Esophagus muscularis mucosa (tissue), 4 donors: ENCODE measurements around the gene CDH4. TPM values are rescaled to one million over a fixed set of nuclear protein-coding genes. Genes with fewer than 3 reads are reported as not detected.

Source experiments
- DNase-seq: peaks from one replicate; pipeline ENCODE4 v3.0.0-alpha.2; 2017; ENCODE audit errors: extremely low spot score
- H3K27ac ChIP-seq, 4 donors: fragments of 200-600 bp; sonication (generic); replicated peaks in 1 of 4; 1 replicate in 3 of 4; 2 replicates in 1 of 4; pipeline ENCODE4 v1.5.1; 2016 to 2019; ENCODE audit warnings: mild to moderate bottlenecking in 1 of 4
- H3K27me3 ChIP-seq, 4 donors: fragments of 200-600 bp; sonication (generic); one replicate each; pipeline versions ENCODE4 v1.5.1 to v1.6.0; 2016 to 2019
- H3K36me3 ChIP-seq, 4 donors: fragments of 200-600 bp; sonication (generic); one replicate each; pipeline ENCODE4 v1.5.1; 2016 to 2019
- H3K4me1 ChIP-seq, 4 donors: fragments of 200-600 bp; sonication (generic); one replicate each; pipeline ENCODE4 v1.5.1; 2016 to 2019
- H3K4me3 ChIP-seq, 4 donors: fragments of 200-600 bp; sonication (generic); 1 replicate in 2 of 4; 2 replicates in 2 of 4; pipeline ENCODE4 v1.5.1; 2016 to 2019; ENCODE audit warnings: mild to moderate bottlenecking in 4 of 4, moderate library complexity in 1 of 4
- H3K9me3 ChIP-seq, 4 donors: fragments of 200-600 bp; sonication (generic); 1 replicate in 3 of 4; 2 replicates in 1 of 4; pipeline ENCODE4 v1.5.1; 2016 to 2019
- EP300 ChIP-seq: sonication (generic); formaldehyde crosslinking; IDR thresholded peaks from one replicate; pipeline ENCODE4 v1.6.1; 2017; ENCODE audit warnings: antibody characterized with exemption
- POLR2A ChIP-seq: fragments of 450-650 bp; IDR thresholded peaks from one replicate; pipeline ENCODE4 v1.6.1; 2017; ENCODE audit warnings: antibody characterized with exemption, moderate library complexity, mild to moderate bottlenecking, low read depth
- POLR2AphosphoS5 ChIP-seq, 2 donors: sonication (generic); formaldehyde crosslinking; IDR thresholded peaks; one replicate each; pipeline ENCODE4 v1.6.1; 2017; ENCODE audit warnings: antibody characterized with exemption in 2 of 2
- WGBS: methylation state at CpG from one replicate; pipeline ENCODE4 v1.1.5; 2018; 5-methylcytosine and 5-hydroxymethylcytosine counted together
- intact Hi-C: fragments of 100-400 bp; cut with DNase I; formaldehyde crosslinking; loops from one replicate; pipeline ENCODE4 v1.15.1; 2023
- total RNA-seq, 4 donors: library from RNA; depleted of rRNA; stranded (reverse); fragments of >200 nt; gene quantifications; one replicate each; pipeline versions ENCODE4 v1.1.0 to v1.2.1, GENCODE V29; 2016
- TF ChIP-seq, protein P1 (sequence below), 3 experiments: fragments of 200-600 bp in 2 of 3; fragments of 450-650 bp in 1 of 3; sonication (generic) in 2 of 3; IDR thresholded peaks; one replicate each; pipeline ENCODE4 v1.5.1; 2017 to 2019; ENCODE audit warnings: antibody characterized with exemption in 3 of 3, mild to moderate bottlenecking in 2 of 3, moderate library complexity in 1 of 3

The CDH4 gene
- total RNA-seq, 4 donors from 2014 or later = 0.42 to 1.3 (median 0.48) TPM

GRCh38 chr20:61373956-61374545, 122.0 kb downstream of the CDH4 start:
- H3K27ac ChIP-seq = no peak overlapping the region
- peaks cover 0 to 30% (median 0%) of the 10 kb centered on the region in 4 donors for H3K27me3 ChIP-seq
- intact Hi-C loops = no loop called here
- H3K9me3 ChIP-seq = no peaks in the 10 kb centered on the region
- H3K4me1 ChIP-seq = no peaks in the 10 kb centered on the region
- WGBS = 94% methylated on average over 18 of the region's 19 CpGs
- TF ChIP-seq POLR2A = no peak
- TF ChIP-seq, protein P1, sequence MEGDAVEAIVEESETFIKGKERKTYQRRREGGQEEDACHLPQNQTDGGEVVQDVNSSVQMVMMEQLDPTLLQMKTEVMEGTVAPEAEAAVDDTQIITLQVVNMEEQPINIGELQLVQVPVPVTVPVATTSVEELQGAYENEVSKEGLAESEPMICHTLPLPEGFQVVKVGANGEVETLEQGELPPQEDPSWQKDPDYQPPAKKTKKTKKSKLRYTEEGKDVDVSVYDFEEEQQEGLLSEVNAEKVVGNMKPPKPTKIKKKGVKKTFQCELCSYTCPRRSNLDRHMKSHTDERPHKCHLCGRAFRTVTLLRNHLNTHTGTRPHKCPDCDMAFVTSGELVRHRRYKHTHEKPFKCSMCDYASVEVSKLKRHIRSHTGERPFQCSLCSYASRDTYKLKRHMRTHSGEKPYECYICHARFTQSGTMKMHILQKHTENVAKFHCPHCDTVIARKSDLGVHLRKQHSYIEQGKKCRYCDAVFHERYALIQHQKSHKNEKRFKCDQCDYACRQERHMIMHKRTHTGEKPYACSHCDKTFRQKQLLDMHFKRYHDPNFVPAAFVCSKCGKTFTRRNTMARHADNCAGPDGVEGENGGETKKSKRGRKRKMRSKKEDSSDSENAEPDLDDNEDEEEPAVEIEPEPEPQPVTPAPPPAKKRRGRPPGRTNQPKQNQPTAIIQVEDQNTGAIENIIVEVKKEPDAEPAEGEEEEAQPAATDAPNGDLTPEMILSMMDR (IDR thresholded peaks at IDR 0.05) = no peak
- TF ChIP-seq POLR2AphosphoS5 (IDR thresholded peaks at IDR 0.05) = no peak
- no peak for TF ChIP-seq EP300
- DNase-seq = no peak
- H3K4me3 ChIP-seq = no peak overlapping the region
- no peaks in the 10 kb centered on the region for H3K36me3 ChIP-seq

DNA sequence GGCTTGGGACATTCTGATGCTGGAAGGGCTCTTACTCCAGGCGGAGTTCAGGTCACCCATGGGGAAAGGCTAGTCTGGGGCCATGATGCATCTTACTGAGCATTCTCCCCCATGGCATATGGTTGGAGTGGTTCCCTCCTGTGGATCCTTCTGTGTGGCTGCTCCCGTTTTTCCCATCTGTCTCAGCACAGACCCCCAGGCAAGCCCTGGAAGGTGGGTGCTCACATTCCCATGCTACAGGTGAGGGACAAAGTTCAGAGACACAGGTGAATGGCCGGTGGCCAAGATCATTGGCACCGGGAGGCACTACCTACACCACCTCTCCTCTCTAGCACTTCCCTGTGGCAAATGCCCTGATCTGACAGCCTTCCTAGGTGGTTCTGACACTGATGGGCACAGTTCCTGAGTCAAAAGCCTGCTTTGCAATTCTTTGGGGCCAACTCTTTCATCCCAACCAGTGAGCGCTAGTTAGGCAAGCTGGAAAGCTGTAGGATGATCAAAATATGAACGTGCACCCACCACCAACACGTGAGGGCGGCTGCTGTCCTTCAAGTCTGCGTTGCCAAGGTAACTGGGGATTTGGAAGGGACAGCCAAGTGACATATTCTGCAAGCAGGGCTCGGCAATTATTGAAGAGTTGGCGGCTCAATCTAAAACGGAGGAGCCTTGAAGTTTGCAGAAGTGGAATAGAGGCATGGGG, 124.6 kb downstream of the CDH4 start:
- H3K4me3 ChIP-seq = no peak overlapping the region
- H3K27me3 ChIP-seq = peaks cover 0 to 15% (median 0%) of the 10 kb centered on the region in 4 donors
- H3K4me1 ChIP-seq = no peaks in the 10 kb centered on the region
- TF ChIP-seq POLR2AphosphoS5 (IDR thresholded peaks at IDR 0.05) = no peak
- no peak overlapping the region for H3K27ac ChIP-seq
- H3K36me3 ChIP-seq = no peaks in the 10 kb centered on the region
- H3K9me3 ChIP-seq = no peaks in the 10 kb centered on the region
- no peak for DNase-seq
- intact Hi-C loops = no loop called here
- WGBS = 94% methylated on average over 10 of the region's 12 CpGs

DNA sequence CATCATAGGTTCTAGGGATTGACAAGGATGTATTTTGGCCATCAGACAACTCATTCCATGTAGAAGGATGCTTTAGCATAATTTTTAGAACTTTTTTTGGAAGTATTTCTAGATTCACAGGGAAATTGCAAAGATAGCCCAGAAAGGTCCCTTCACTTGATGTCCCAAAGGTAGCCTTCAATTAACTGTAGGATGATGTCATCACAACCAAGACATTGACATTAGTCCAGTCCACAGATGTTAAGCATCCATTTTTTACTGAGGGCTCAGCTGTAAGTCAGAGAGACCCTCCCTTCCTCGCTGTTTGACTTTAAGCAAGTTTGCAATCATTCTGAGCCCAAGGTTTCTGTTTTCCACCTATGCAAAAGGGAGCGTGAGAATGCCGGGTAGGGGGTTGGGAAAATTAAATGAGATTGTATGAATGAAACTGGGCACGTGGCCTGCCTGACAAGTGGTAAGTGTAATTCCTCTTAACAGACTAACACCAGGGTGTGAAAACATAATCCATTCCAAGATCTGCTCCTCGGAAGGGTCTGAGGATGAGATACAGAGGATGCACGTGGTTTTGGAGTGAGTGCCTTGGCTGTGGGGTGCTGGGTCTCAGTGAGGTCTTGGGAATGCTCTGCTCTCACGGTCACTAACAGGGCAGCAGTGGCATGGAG, 126.8 kb downstream of the CDH4 start:
- no peak for DNase-seq
- no peaks in the 10 kb centered on the region for H3K4me1 ChIP-seq
- H3K36me3 ChIP-seq = no peaks in the 10 kb centered on the region
- H3K9me3 ChIP-seq = peaks cover 0 to 7% (median 6%) of the 10 kb centered on the region in 4 donors
- H3K27me3 ChIP-seq = peaks cover 0 to 9% (median 0%) of the 10 kb centered on the region in 4 donors
- no peak overlapping the region for H3K27ac ChIP-seq
- 59% methylated on average over 7 of the region's 7 CpGs for WGBS
- TF ChIP-seq EP300 (no peak), POLR2A (no peak)
- no peak overlapping the region for H3K4me3 ChIP-seq
- intact Hi-C loops = no loop called here

DNA sequence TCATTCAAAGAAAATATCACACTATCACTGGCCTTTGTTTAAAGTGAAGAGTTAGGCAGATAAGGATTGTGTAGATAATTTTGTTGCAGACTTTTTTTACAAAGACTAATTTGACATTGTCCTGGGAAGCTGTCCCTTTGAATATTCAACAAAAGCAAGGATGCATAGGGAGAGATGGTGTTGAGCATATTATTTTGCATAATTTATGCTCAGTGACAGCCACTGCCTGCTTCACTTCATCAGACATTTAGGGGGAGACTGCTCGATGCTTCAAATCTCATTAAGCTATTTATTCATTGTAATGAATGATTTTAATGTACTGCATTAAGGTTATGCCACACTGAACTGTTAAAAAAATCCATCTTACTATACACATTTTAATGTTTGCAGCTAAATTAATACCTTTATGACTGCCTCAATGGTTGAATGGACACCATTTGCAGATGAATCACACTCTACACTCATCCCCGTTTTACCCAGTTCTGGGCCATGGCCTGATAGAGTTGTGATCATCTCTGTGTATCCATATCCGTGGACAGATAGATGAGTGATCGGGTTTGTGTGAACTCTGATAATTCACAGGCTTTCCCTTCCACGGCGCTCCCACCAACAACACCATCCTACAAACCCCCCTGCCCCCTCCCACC, 128.0 kb downstream of the CDH4 start:
- intact Hi-C loops = no loop called here
- H3K36me3 ChIP-seq = no peaks in the 10 kb centered on the region
- peaks cover 0 to 7% (median 6%) of the 10 kb centered on the region in 4 donors for H3K9me3 ChIP-seq
- H3K27ac ChIP-seq = no peak overlapping the region
- no peaks in the 10 kb centered on the region for H3K4me1 ChIP-seq
- H3K27me3 ChIP-seq = peaks cover 0 to 4% (median 0%) of the 10 kb centered on the region in 4 donors
- WGBS = 74% methylated on average over 6 of the region's 6 CpGs
- TF ChIP-seq POLR2A (no peak), POLR2AphosphoS5 (IDR thresholded peaks at IDR 0.05) (no peak), EP300 (no peak)
- TF ChIP-seq, protein P1 (IDR thresholded peaks at IDR 0.05) = no peak
- DNase-seq = no peak
- no peak overlapping the region for H3K4me3 ChIP-seq

DNA sequence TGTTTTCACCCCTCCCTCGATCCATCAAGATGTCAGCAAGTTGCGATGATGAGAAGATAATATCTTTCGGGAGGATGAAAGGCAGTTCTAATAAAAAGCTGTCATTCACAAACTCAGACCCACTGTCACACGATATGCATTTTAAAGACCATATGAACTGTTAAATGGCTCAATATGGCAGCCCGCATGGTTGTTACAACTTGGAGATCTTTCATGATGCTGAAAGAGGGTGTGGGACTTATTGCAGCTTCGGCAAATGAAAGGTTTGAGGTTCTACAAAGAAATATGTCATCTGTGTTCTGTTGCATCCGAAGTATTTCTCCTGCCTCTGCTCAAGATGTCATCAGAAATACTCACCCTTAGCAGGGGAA, 128.5 kb downstream of the CDH4 start:
- H3K4me1 ChIP-seq = no peaks in the 10 kb centered on the region
- TF ChIP-seq EP300 (no peak), POLR2AphosphoS5 (IDR thresholded peaks at IDR 0.05) (no peak), POLR2A (no peak)
- TF ChIP-seq, protein P1 (IDR thresholded peaks at IDR 0.05) = no peak
- WGBS = 61% methylated on average over 7 of the region's 7 CpGs
- intact Hi-C loops = no loop called here
- no peak for DNase-seq
- peaks cover 0 to 7% (median 6%) of the 10 kb centered on the region in 4 donors for H3K9me3 ChIP-seq
- H3K36me3 ChIP-seq = no peaks in the 10 kb centered on the region
- H3K27ac ChIP-seq = no peak overlapping the region
- H3K4me3 ChIP-seq = no peak overlapping the region
- peaks cover 0 to 4% (median 0%) of the 10 kb centered on the region in 4 donors for H3K27me3 ChIP-seq
